Muscle layer of colon (tissue), 2 donors: Measurements from ENCODE around the gene RSRC1.

Experiments
- H3K27ac ChIP-seq: one replicate; pipeline ENCODE4 v1.7.0; 2013; ENCODE audit warnings: low read depth, mild to moderate bottlenecking, low read length, moderate library complexity
- H3K27me3 ChIP-seq, 2 donors: one replicate each; pipeline ENCODE4 v1.7.0; 2013; ENCODE audit warnings: low read length in 2 of 2, mild to moderate bottlenecking in 2 of 2; ENCODE audit not compliant: insufficient read depth in 2 of 2, control insufficient read depth in 1 of 2
- H3K36me3 ChIP-seq: one replicate; pipeline ENCODE4 v1.7.0; 2013; ENCODE audit warnings: mild to moderate bottlenecking, low read length; ENCODE audit not compliant: insufficient read depth
- H3K4me1 ChIP-seq: one replicate; pipeline ENCODE4 v1.7.0; 2013; ENCODE audit warnings: mild to moderate bottlenecking, low read length; ENCODE audit not compliant: insufficient read depth
- H3K4me3 ChIP-seq, 2 donors: one replicate each; pipeline ENCODE4 v1.7.0; 2013; ENCODE audit warnings: low read length in 2 of 2, low read depth in 1 of 2, mild to moderate bottlenecking in 1 of 2, moderate library complexity in 1 of 2
- H3K9ac ChIP-seq: one replicate; pipeline ENCODE4 v1.7.0; 2013; ENCODE audit warnings: low read length
- H3K9me3 ChIP-seq: one replicate; pipeline ENCODE4 v1.7.0; 2013; ENCODE audit warnings: mild to moderate bottlenecking, low read length
- donor health status: abdominal sarcoma.
- donor health status: Adenocarcinoma of cecum.

RSRC1 gene

GRCh38 chr3:158571969-158572765 is 462.3 kb downstream of the RSRC1 start:
- Histone ChIP-seq H3K36me3 (no peaks in the 10 kb centered on the region), H3K9ac (no peak overlapping the region), H3K4me3 (peak overlapping the region in 1 of 2 donors; percentile 90), H3K27me3 (no peaks in the 10 kb centered on the region), H3K27ac (no peak overlapping the region), H3K4me1 (peaks cover 12% of the 10 kb centered on the region), H3K9me3 (no peaks in the 10 kb centered on the region)

GRCh38 chr3:158572766-158573060 is 462.8 kb downstream of the RSRC1 start:
- peaks cover 12% of the 10 kb centered on the region for H3K4me1 ChIP-seq
- no peaks in the 10 kb centered on the region for H3K9me3 ChIP-seq
- H3K27me3 ChIP-seq, result no peaks in the 10 kb centered on the region
- no peaks in the 10 kb centered on the region for H3K36me3 ChIP-seq
- H3K9ac ChIP-seq, result no peak overlapping the region
- no peak overlapping the region for H3K4me3 ChIP-seq
- no peak overlapping the region for H3K27ac ChIP-seq

- Histone ChIP-seq H3K36me3 (no peaks in the 10 kb centered on the region), H3K9ac (no peak overlapping the region), H3K9me3 (no peaks in the 10 kb centered on the region), H3K4me3 (no peak overlapping the region), H3K27ac (no peak overlapping the region), H3K4me1 (peaks cover 12% of the 10 kb centered on the region), H3K27me3 (no peaks in the 10 kb centered on the region)
Observed at GRCh38 chr3:158573714-158574113, 463.8 kb downstream of the RSRC1 start.

GRCh38 chr3:158574646-158575045 is 464.8 kb downstream of the RSRC1 start:
- Histone ChIP-seq H3K4me3 (no peak overlapping the region), H3K36me3 (no peaks in the 10 kb centered on the region), H3K27ac (no peak overlapping the region), H3K27me3 (no peaks in the 10 kb centered on the region), H3K4me1 (peaks cover 12% of the 10 kb centered on the region), H3K9me3 (no peaks in the 10 kb centered on the region), H3K9ac (no peak overlapping the region)

- H3K4me1 ChIP-seq, result no peaks in the 10 kb centered on the region
Observed at GRCh38 chr3:158590223-158590622, 480.3 kb downstream of the RSRC1 start.

More at GRCh38 chr3:158590223-158590622, 480.3 kb downstream of the RSRC1 start:
- Histone ChIP-seq H3K27me3 (no peaks in the 10 kb centered on the region), H3K27ac (no peak overlapping the region), H3K9ac (no peak overlapping the region), H3K36me3 (peaks cover 5% of the 10 kb centered on the region), H3K4me3 (no peak overlapping the region), H3K9me3 (no peaks in the 10 kb centered on the region)
